ENCODE results near the gene SPIN4.
A peak's percentile ranks its signal among the peaks of the same experiment; 100 is the strongest.
"Not testable (repeated sequence)": the region's sequence is repeated elsewhere in the genome, so short reads cannot be mapped to it uniquely, and the experiment has no call there.

Gene SPIN4

GRCh38 chrX:63350941-63351616 lies at the start of gene SPIN4:
Gene SPIN4 (minus strand): TSS chrX:63351332. CDS start chrX:63350819, 513 bp downstream.
- peak; percentile 94 for DNase-seq

- DNase-seq = no peak
These were observed 49.2 kb upstream of the SPIN4 start for GRCh38 chrX:63400340-63400739.

- DNase-seq = no peak
These were observed 43.7 kb upstream of the SPIN4 start for GRCh38 chrX:63394872-63395271.

- not testable (repeated sequence) for DNase-seq
These were observed 42.0 kb upstream of the SPIN4 start for GRCh38 chrX:63393094-63393493.

GRCh38 chrX:63387411-63387810 lies 36.3 kb upstream of the SPIN4 start:
- no peak for DNase-seq

- DNase-seq = not testable (repeated sequence)
These were observed 33.1 kb upstream of the SPIN4 start for GRCh38 chrX:63384263-63384662.

- DNase-seq = not testable (repeated sequence)
These were observed 21.9 kb upstream of the SPIN4 start for GRCh38 chrX:63373012-63373411.

- DNase-seq = not testable (repeated sequence)
These were observed 16.6 kb upstream of the SPIN4 start for GRCh38 chrX:63367699-63368098.

- no peak for DNase-seq
These were observed 12.7 kb upstream of the SPIN4 start for GRCh38 chrX:63363788-63364187.

- no peak for DNase-seq
These were observed 10.4 kb upstream of the SPIN4 start for GRCh38 chrX:63361494-63361893.

- no peak for DNase-seq
These were observed 3.4 kb upstream of the SPIN4 start for GRCh38 chrX:63354484-63354883.

- DNase-seq = peak; percentile 58
These were observed 661 bp downstream of the SPIN4 start for GRCh38 chrX:63350465-63350877.

- DNase-seq = peak; percentile 66
These were observed 1.8 kb downstream of the SPIN4 start for GRCh38 chrX:63349307-63349706.

GRCh38 chrX:63330681-63331080 lies 20.5 kb downstream of the SPIN4 start:
- DNase-seq = no peak

- DNase-seq = no peak
These were observed 23.3 kb downstream of the SPIN4 start for GRCh38 chrX:63327788-63328187.

GRCh38 chrX:63299596-63299995 lies 51.5 kb downstream of the SPIN4 start:
- no peak for DNase-seq
